ENCODE data around the gene NUDT7. TPM values are rescaled to one million over a fixed set of nuclear protein-coding genes. Genes with fewer than 3 reads are reported as not detected.

NUDT7 gene
- total RNA-seq, 4 donors from 2014 or later = 5.8 to 14.4 (median 9.1) TPM

DNA sequence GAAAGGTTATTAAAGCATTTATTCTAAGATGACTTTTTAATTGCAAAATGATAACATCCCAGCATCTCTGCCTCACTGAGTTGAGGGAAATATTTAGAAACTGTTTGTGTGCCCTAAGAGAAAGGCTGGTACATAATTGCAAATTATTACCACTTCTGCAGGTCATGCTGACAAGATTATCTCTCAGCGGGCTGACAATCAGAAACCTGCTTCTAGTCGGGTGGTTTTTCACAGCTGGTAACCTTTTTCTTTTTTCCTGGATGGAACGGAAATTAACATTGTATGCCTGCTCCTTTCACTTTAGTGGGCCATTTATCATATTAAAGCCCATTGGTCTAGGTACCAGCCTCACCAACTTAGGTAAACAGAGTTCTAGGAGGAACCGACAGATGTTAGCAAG lies 17.0 kb upstream of the NUDT7 start:
- no peak for DNase-seq
- no peak overlapping the region for H3K27ac ChIP-seq
- no peaks in the 10 kb centered on the region for H3K9me3 ChIP-seq
- no peaks in the 10 kb centered on the region for H3K36me3 ChIP-seq
- H3K4me3 ChIP-seq = no peak overlapping the region
- H3K27me3 ChIP-seq = no peaks in the 10 kb centered on the region
- TF ChIP-seq POLR2A (IDR thresholded peaks at IDR 0.05) = no peak
- no peak for TF ChIP-seq CTCF (IDR thresholded peaks at IDR 0.05)
- no peaks in the 10 kb centered on the region for H3K4me1 ChIP-seq

DNA sequence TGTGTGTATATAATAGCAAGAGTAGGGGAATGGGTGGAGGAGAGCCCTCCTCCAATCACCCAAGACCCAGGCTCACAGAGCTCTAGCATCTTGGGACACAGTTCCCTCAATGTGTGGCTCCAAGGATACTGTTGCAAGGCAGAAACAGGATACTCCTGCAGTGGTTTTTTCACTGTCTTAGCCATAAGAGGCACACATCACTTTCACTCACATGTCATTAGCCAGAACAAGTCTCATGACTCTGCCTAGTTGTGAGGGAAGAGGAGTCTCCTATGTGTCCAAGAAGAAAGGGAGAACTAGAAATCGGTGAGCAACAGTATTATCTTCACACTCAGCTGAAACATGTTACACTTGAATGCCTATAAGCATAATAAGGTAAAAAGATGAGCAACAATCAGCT lies 11.1 kb upstream of the NUDT7 start:
- Histone ChIP-seq H3K9me3 (no peaks in the 10 kb centered on the region), H3K27ac (no peak overlapping the region), H3K36me3 (no peaks in the 10 kb centered on the region), H3K4me1 (no peaks in the 10 kb centered on the region), H3K27me3 (no peaks in the 10 kb centered on the region), H3K4me3 (no peak overlapping the region)
- TF ChIP-seq POLR2A (IDR thresholded peaks at IDR 0.05) (no peak), CTCF (IDR thresholded peaks at IDR 0.05) (no peak)
- DNase-seq = no peak

- H3K4me1 ChIP-seq = no peaks in the 10 kb centered on the region
- H3K36me3 ChIP-seq = no peaks in the 10 kb centered on the region
- H3K4me3 ChIP-seq = peak overlapping the region in 1 of 4 donors; percentile 1
- DNase-seq = peak in 1 of 3 donors; percentile 65
- no peaks in the 10 kb centered on the region for H3K27me3 ChIP-seq
- TF ChIP-seq POLR2A (IDR thresholded peaks at IDR 0.05) (no peak), CTCF (IDR thresholded peaks at IDR 0.05) (no peak)
- H3K9me3 ChIP-seq = no peaks in the 10 kb centered on the region
- H3K27ac ChIP-seq = no peak overlapping the region
These were observed 10.5 kb upstream of the NUDT7 start for GRCh38 chr16:77711775-77712174.

DNA sequence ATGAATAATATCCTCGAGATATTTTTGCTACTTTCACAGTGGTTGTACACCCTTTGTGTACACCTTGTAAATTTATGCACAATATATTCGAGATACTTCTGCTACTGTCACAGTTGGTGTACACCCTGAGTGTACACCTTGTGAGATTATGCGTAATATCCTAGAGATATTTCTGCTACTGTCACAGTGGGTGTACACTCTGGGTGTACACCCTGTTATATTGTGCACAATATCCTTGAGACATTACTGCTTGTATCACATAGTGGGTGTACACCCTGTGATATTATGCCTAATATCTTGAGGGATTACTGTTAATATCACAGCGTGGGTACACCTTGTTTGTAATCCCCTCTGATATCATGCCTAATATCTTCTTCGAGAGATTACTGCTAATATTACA lies 7.2 kb upstream of the NUDT7 start:
- Histone ChIP-seq H3K27ac (no peak overlapping the region), H3K9me3 (no peaks in the 10 kb centered on the region), H3K36me3 (no peaks in the 10 kb centered on the region), H3K27me3 (no peaks in the 10 kb centered on the region), H3K4me1 (no peaks in the 10 kb centered on the region), H3K4me3 (no peak overlapping the region)
- DNase-seq = no peak
- TF ChIP-seq CTCF (IDR thresholded peaks at IDR 0.05) (no peak), POLR2A (IDR thresholded peaks at IDR 0.05) (no peak)

- no peaks in the 10 kb centered on the region for H3K9me3 ChIP-seq
- no peak for TF ChIP-seq CTCF (IDR thresholded peaks at IDR 0.05)
- no peak for TF ChIP-seq POLR2A (IDR thresholded peaks at IDR 0.05)
- peak overlapping the region; percentile 70 to 95 (median 84) for H3K4me3 ChIP-seq
- peak overlapping the region in 3 of 4 donors; percentile 14 to 84 (median 83) for H3K27ac ChIP-seq
- no peak for DNase-seq
- peaks cover 0 to 10% (median 1%) of the 10 kb centered on the region in 4 donors for H3K4me1 ChIP-seq
- no peaks in the 10 kb centered on the region for H3K27me3 ChIP-seq
- no peaks in the 10 kb centered on the region for H3K36me3 ChIP-seq
These were observed 484 bp upstream of the NUDT7 start for GRCh38 chr16:77721752-77722308.

GRCh38 chr16:77723108-77723514 lies 797 bp downstream of the NUDT7 start:
- H3K27ac ChIP-seq = peak overlapping the region; percentile 83 to 96 (median 88)
- no peaks in the 10 kb centered on the region for H3K9me3 ChIP-seq
- H3K4me1 ChIP-seq = peaks cover 0 to 10% (median 1%) of the 10 kb centered on the region in 4 donors
- H3K4me3 ChIP-seq = peak overlapping the region; percentile 70 to 95 (median 84)
- no peaks in the 10 kb centered on the region for H3K27me3 ChIP-seq
- H3K36me3 ChIP-seq = no peaks in the 10 kb centered on the region
- DNase-seq = no peak
- no peak for TF ChIP-seq POLR2A (IDR thresholded peaks at IDR 0.05)
- TF ChIP-seq CTCF (IDR thresholded peaks at IDR 0.05) = no peak

Measured in Peyer's patch (tissue), 4 donors.